GM18520 (cell line): ENCODE measurements around the gene TBPL1.

Source experiments
- ATAC-seq: cut with Tn5 transposase; IDR thresholded peaks from one replicate; pipeline ENCODE4 v1.9.1; 2021; ENCODE audit not compliant: unreplicated experiment

The TBPL1 gene

DNA sequence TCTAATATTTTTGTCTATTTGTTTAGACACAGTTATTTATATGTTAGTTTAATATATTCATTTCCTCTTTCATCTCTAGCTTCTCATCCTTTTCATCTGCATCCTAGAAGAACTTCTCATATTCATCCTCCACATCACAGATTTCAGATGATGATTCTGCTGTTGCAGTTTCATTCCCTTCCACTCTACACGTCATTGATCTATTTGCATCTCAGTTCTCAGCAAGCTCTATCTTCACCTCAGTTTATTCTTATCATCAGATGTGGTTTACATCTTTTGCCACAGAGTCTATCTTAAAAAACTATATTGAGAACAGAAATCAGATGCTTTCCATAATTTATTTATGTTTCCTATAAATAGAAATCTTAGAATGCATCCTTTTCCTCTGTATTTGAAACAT is 86.1 kb downstream of the TBPL1 start:
- ATAC-seq = no peak
